H1 (cell line): Measurements from ENCODE around the gene PLEKHA3. TPM values are rescaled to one million over a fixed set of nuclear protein-coding genes. Genes with fewer than 3 reads are reported as not detected.

Experiments used
- CTCF ChIA-PET: fragments of 300-600 bp; sonication (Branson Sonifier 250); formaldehyde crosslinking; loops from one replicate; lab custom pipeline; 2021; ENCODE audit not compliant: partially characterized antibody; lab: Charles Lee
- POLR2A ChIA-PET: fragments of 300-600 bp; sonication (Branson Sonifier 250); formaldehyde crosslinking; loops from one replicate; lab custom pipeline; 2021; ENCODE audit warnings: inconsistent platforms; ENCODE audit not compliant: partially characterized antibody; lab: Charles Lee
- DNase-seq, 2 experiments: peaks; one replicate each; pipeline versions ENCODE4 v3.0.0 to v3.0.0-alpha.2; 2010 to 2022; ENCODE audit warnings: low spot score in 2 of 2, low read depth in 1 of 2, mixed read lengths in 1 of 2
- FAIRE-seq: peaks from 2 replicates; lab custom pipeline; 2011; peaks lifted over from hg19 to GRCh38; lab: Jason Lieb, UNC
- H2AFZ ChIP-seq: 2 replicates; pipeline ENCODE4 v1.8.1; 2012; ENCODE audit warnings: low read length, inconsistent platforms
- H2AK5ac ChIP-seq: 2 replicates; pipeline ENCODE4 v1.6.1; 2013; ENCODE audit warnings: low read depth, low read length
- H2BK120ac ChIP-seq: replicated peaks from 2 replicates; pipeline ENCODE3; 2013; ENCODE audit warnings: low read depth, low read length, inconsistent platforms
- H2BK12ac ChIP-seq: 2 replicates; pipeline ENCODE4 v1.6.1; 2013; ENCODE audit warnings: low read depth, low read length
- H2BK15ac ChIP-seq: 2 replicates; pipeline ENCODE4 v1.6.1; 2013; ENCODE audit warnings: low read length
- H2BK20ac ChIP-seq: 2 replicates; pipeline ENCODE4 v1.6.1; 2013; ENCODE audit warnings: low read length
- H2BK5ac ChIP-seq: 2 replicates; pipeline ENCODE4 v1.6.1; 2013; ENCODE audit warnings: low read depth, low read length
- H3K14ac ChIP-seq: 2 replicates; pipeline ENCODE4 v1.6.1; 2013; ENCODE audit warnings: inconsistent platforms; ENCODE audit not compliant: insufficient read length
- H3K18ac ChIP-seq: 2 replicates; pipeline ENCODE4 v1.6.1; 2013; ENCODE audit warnings: low read length; ENCODE audit errors: extremely low read depth
- H3K23ac ChIP-seq: 2 replicates; pipeline ENCODE4 v1.6.1; 2013; ENCODE audit warnings: inconsistent platforms; ENCODE audit not compliant: insufficient read length
- H3K23me2 ChIP-seq: 2 replicates; pipeline ENCODE4 v1.6.1; 2013; ENCODE audit warnings: low read depth, low read length
- H3K27ac ChIP-seq: 2 replicates; pipeline ENCODE4 v1.6.1; 2011; ENCODE audit warnings: low read depth, low read length, inconsistent platforms
- H3K27me3 ChIP-seq, 4 experiments: replicated peaks in 1 of 4; 1 replicate in 1 of 4; 2 replicates in 3 of 4; pipeline versions ENCODE4 v1.6.1 to v1.8.1; 2011 to 2013; ENCODE audit warnings: low read length in 3 of 4, mild to moderate bottlenecking in 3 of 4, inconsistent platforms in 2 of 4, mixed read lengths in 2 of 4, moderate library complexity in 1 of 4; ENCODE audit not compliant: control insufficient read depth in 3 of 4, insufficient read depth in 3 of 4; ENCODE audit errors: extremely low read depth in 1 of 4
- H3K36me3 ChIP-seq, 4 experiments: 2 replicates each; pipeline versions ENCODE4 v1.6.1 to v1.8.1; 2011 to 2013; ENCODE audit warnings: mild to moderate bottlenecking in 4 of 4, low read length in 3 of 4, moderate library complexity in 2 of 4, control low read depth in 1 of 4, inconsistent platforms in 1 of 4; ENCODE audit not compliant: insufficient read depth in 4 of 4, control insufficient read depth in 2 of 4
- H3K4ac ChIP-seq: replicated peaks from 2 replicates; pipeline ENCODE3; 2013; ENCODE audit warnings: low read length, low read depth, mixed read lengths, inconsistent platforms; ENCODE audit not compliant: insufficient read length
- H3K4me1 ChIP-seq, 4 experiments: replicated peaks in 1 of 4; 1 replicate in 1 of 4; 2 replicates in 3 of 4; pipeline versions ENCODE4 v1.6.1 to v1.8.1; 2011 to 2013; ENCODE audit warnings: low read length in 3 of 4, inconsistent platforms in 2 of 4, mixed read lengths in 1 of 4; ENCODE audit not compliant: insufficient read depth in 4 of 4, control insufficient read depth in 3 of 4
- H3K4me2 ChIP-seq, 2 experiments: 2 replicates each; pipeline versions ENCODE4 v1.6.1 to v1.8.1; 2011 to 2013; ENCODE audit warnings: low read depth in 2 of 2, low read length in 2 of 2, control low read depth in 1 of 2, inconsistent platforms in 1 of 2, mild to moderate bottlenecking in 1 of 2; ENCODE audit not compliant: insufficient read depth in 1 of 2
- H3K4me3 ChIP-seq, 4 experiments: fragments of 200-600, 300-600 bp in 1 of 4; sonication (generic), shearing (Covaris generic), sonication (Bioruptor Twin) in 1 of 4; 2 replicates each; pipeline versions ENCODE4 v1.5.1 to v1.8.1; 2011 to 2016; ENCODE audit warnings: low read length in 4 of 4, low read depth in 3 of 4, control low read depth in 2 of 4, inconsistent platforms in 2 of 4, mild to moderate bottlenecking in 2 of 4, mixed read lengths in 1 of 4, moderate library complexity in 1 of 4; ENCODE audit not compliant: insufficient read depth in 2 of 4; ENCODE audit errors: extremely low read depth in 1 of 4
- H3K56ac ChIP-seq: replicated peaks from 2 replicates; pipeline ENCODE3; 2013; ENCODE audit warnings: low read depth, mild to moderate bottlenecking, mixed read lengths, low read length, inconsistent platforms; ENCODE audit not compliant: insufficient read length
- H3K79me1 ChIP-seq: 2 replicates; pipeline ENCODE4 v1.6.1; 2013; ENCODE audit warnings: low read depth, low read length, control low read depth
- H3K79me2 ChIP-seq, 2 experiments: 2 replicates each; pipeline versions ENCODE4 v1.6.1 to v1.8.1; 2012 to 2013; ENCODE audit warnings: low read length in 2 of 2, mild to moderate bottlenecking in 2 of 2, inconsistent platforms in 1 of 2; ENCODE audit not compliant: insufficient read depth in 2 of 2, control insufficient read depth in 1 of 2
- H3K9ac ChIP-seq, 4 experiments: replicated peaks in 1 of 4; 1 replicate in 1 of 4; 2 replicates in 3 of 4; pipeline versions ENCODE4 v1.6.1 to v1.8.1; 2011 to 2013; ENCODE audit warnings: low read depth in 3 of 4, low read length in 3 of 4, control low read depth in 2 of 4, mild to moderate bottlenecking in 2 of 4, moderate library complexity in 2 of 4, inconsistent platforms in 1 of 4; ENCODE audit errors: extremely low read depth in 1 of 4
- H3K9me3 ChIP-seq, 2 experiments: 2 replicates each; pipeline versions ENCODE4 v1.6.1 to v1.8.1; 2012 to 2013; ENCODE audit warnings: mild to moderate bottlenecking in 2 of 2, moderate library complexity in 2 of 2, control low read depth in 1 of 2, inconsistent platforms in 1 of 2, low read depth in 1 of 2, low read length in 1 of 2, mixed read lengths in 1 of 2; ENCODE audit not compliant: insufficient read depth in 2 of 2
- H4K20me1 ChIP-seq, 2 experiments: replicated peaks in 1 of 2; 2 replicates each; pipeline versions ENCODE3 to v1.8.1; 2011 to 2013; ENCODE audit warnings: inconsistent platforms in 2 of 2, low read length in 2 of 2, mild to moderate bottlenecking in 1 of 2; ENCODE audit not compliant: insufficient read depth in 2 of 2, control insufficient read depth in 1 of 2
- H4K5ac ChIP-seq: 2 replicates; pipeline ENCODE4 v1.6.1; 2013; ENCODE audit warnings: low read length, low read depth, mixed read lengths, inconsistent platforms; ENCODE audit not compliant: insufficient read length
- H4K8ac ChIP-seq: 2 replicates; pipeline ENCODE4 v1.8.0; 2013; ENCODE audit warnings: mild to moderate bottlenecking, moderate library complexity, low read length, inconsistent platforms; ENCODE audit not compliant: insufficient read depth; ENCODE audit errors: extremely low read depth
- H4K91ac ChIP-seq: replicated peaks from 2 replicates; pipeline ENCODE3; 2013; ENCODE audit warnings: low read length, mixed read lengths, inconsistent platforms; ENCODE audit not compliant: insufficient read length
- ATF3 ChIP-seq: IDR thresholded peaks from 2 replicates; pipeline ENCODE4 v1.6.1; 2011; ENCODE audit warnings: low read depth, mild to moderate bottlenecking, low read length; ENCODE audit not compliant: insufficient read depth
- BRCA1 ChIP-seq: IDR thresholded peaks from 2 replicates; pipeline ENCODE4 v1.6.1; 2012; ENCODE audit warnings: low read depth, low read length, improper control_type of control experiment
- EGR1 ChIP-seq: IDR thresholded peaks from 2 replicates; pipeline ENCODE4 v1.6.1; 2011; ENCODE audit warnings: low read depth, low read length, borderline replicate concordance
- PHF8 ChIP-seq: fragments of 200-600 bp; sonication (generic); conservative IDR thresholded peaks from 2 replicates; pipeline ENCODE4 v1.7.1; 2012; ENCODE audit warnings: low read depth, mild to moderate bottlenecking, inconsistent platforms, low read length, moderate library complexity
- SP2 ChIP-seq: IDR thresholded peaks from 2 replicates; pipeline ENCODE4 v1.6.1; 2012; ENCODE audit warnings: mild to moderate bottlenecking, low read length, inconsistent platforms
- TAF7 ChIP-seq: optimal IDR thresholded peaks from 2 replicates; pipeline ENCODE3; 2011; ENCODE audit warnings: low read depth, mild to moderate bottlenecking, inconsistent platforms, low read length, moderate library complexity, borderline replicate concordance
- TCF12 ChIP-seq: IDR thresholded peaks from 2 replicates; pipeline ENCODE4 v1.6.1; 2011; ENCODE audit warnings: low read depth, mild to moderate bottlenecking, low read length
- ZNF274 ChIP-seq: IDR thresholded peaks from 2 replicates; pipeline ENCODE4 v1.7.0; 2012; ENCODE audit warnings: low read length, borderline replicate concordance; ENCODE audit errors: extremely low read depth
- WGBS, 2 experiments: shearing (Covaris generic) in 1 of 2; methylation state at CpG; one replicate each; pipeline versions ENCODE4 v1.1.6 to v1.1.7; 2013 to 2015; ENCODE audit warnings: low lambda C conversion rate in 2 of 2, mixed read lengths in 2 of 2, inconsistent platforms in 1 of 2, low coverage in 1 of 2, missing lambda C conversion rate in 1 of 2; ENCODE audit not compliant: insufficient replicate concordance in 2 of 2, insufficient coverage in 1 of 2, insufficient read length in 1 of 2; ENCODE audit errors: extremely low coverage in 1 of 2, missing lambda C conversion rate in 1 of 2; 5-methylcytosine and 5-hydroxymethylcytosine counted together
- polyA plus RNA-seq, 7 experiments: library from polyadenylated mRNA; depleted of rRNA in 3 of 7; stranded (reverse) in 5 of 7; unstranded in 2 of 7; fragments of >200 nt in 5 of 7; fragments of 200-250 nt in 2 of 7; gene quantifications; 1 replicate in 5 of 7; 2 replicates in 1 of 7; 4 replicates in 1 of 7; pipeline versions ENCODE4 v1.2.1 to v1.2.3, GENCODE V29; 2011 to 2013; ENCODE audit warnings: missing spikeins in 2 of 7, mixed read lengths in 2 of 7
- total RNA-seq: library from RNA; stranded (reverse); fragmentation: NEBNext Ultra II Directional; extraction: Animal tissue kit (Norgen Biotek cat#: 25700); gene quantifications from 2 replicates; pipeline ENCODE4 v1.2.1, GENCODE V29; 2021

Gene PLEKHA3
- total and polyA plus RNA-seq, 2 of the 8 experiments (the other 6 are each of a cell fraction or from before 2014, with no cell fraction given): 1.9 to 20.1 TPM

GRCh38 chr2:178477443-178478129 is 2.7 kb upstream of the PLEKHA3 start:
- Histone ChIP-seq H3K9ac (no peak overlapping the region), H2AFZ (no peak overlapping the region), H3K4me1 (peaks cover 0 to 12% (median 4%) of the 10 kb centered on the region in 4 experiments; a peak in 3 of 7 replicates), H3K27ac (no peak overlapping the region), H2AK5ac (no peak overlapping the region), H3K56ac (no peak overlapping the region), H3K23ac (no peak overlapping the region), H3K4me3 (peak overlapping the region; percentile 62 to 92 (median 80)), H3K27me3 (no peaks in the 10 kb centered on the region; a peak in 2 of 7 replicates), H3K4me2 (peak overlapping the region; percentile 59 to 92), H2BK20ac (no peak overlapping the region), H2BK15ac (no peak overlapping the region), H2BK120ac (no peak overlapping the region), H3K9me3 (no peaks in the 10 kb centered on the region), H2BK5ac (no peak overlapping the region), H3K14ac (no peak overlapping the region), H4K20me1 (peaks cover 2 to 3% of the 10 kb centered on the region in 2 experiments), H3K4ac (no peak overlapping the region), H3K79me2 (peaks cover 0 to 14% of the 10 kb centered on the region in 2 experiments; a peak in 2 of 4 replicates), H4K91ac (no peak overlapping the region)
- FAIRE-seq (no peak), DNase-seq (no peak)
- CTCF ChIA-PET: no interaction called here
- POLR2A ChIA-PET: interaction anchor here (0.9 to 1.0 kb wide), 2 partner anchors 27 to 36 kb away, joined by 3 to 4 read pairs; partner anchors contain the start of genes PJVK and PRKRA
- WGBS, 2 experiments: 39% methylated on average over 3 of the region's 3 CpGs; no CpG with 5 or more reads in 1 of the 2 experiments
- TF ChIP-seq ZNF274 (no peak), PHF8 (no peak), TAF7 (no peak), SP2 (no peak), ATF3 (no peak), BRCA1 (no peak), EGR1 (no peak), TCF12 (no peak)
- TF ChIP-seq, all 59 proteins: peak for 0
- no peaks in the 10 kb centered on the region for H3K36me3 ChIP-seq
- no peak overlapping the region for H2BK12ac ChIP-seq
- no peak overlapping the region for H3K18ac ChIP-seq
- H3K79me1 ChIP-seq: peaks cover 2% of the 10 kb centered on the region; the same call in 1 of the 2 replicates
- no peak overlapping the region for H4K8ac ChIP-seq
- peaks cover 9% of the 10 kb centered on the region for H3K23me2 ChIP-seq
- no peak overlapping the region for H4K5ac ChIP-seq
